Caco-2 (cell line): Measurements from ENCODE around the gene CEACAM18. TPM values are rescaled to one million over a fixed set of nuclear protein-coding genes. Genes with fewer than 3 reads are reported as not detected.
"Not testable (repeated sequence)": the region's sequence is repeated elsewhere in the genome, so short reads cannot be mapped to it uniquely, and the experiment has no call there.

Source experiments
- BruUV-seq: library from RNA; stranded (reverse); fragments of 400-500 nt; replicated peaks from 2 replicates; lab custom pipeline; 2021; lab: Mats Ljungman, UMichigan
- CTCF ChIA-PET: fragments of 300-600 bp; sonication (Branson Sonifier 250); formaldehyde crosslinking; loops from one replicate; lab custom pipeline; 2022; ENCODE audit warnings: antibody characterized with exemption; lab: Charles Lee
- POLR2A ChIA-PET: fragments of 300-600 bp; sonication (Branson Sonifier 250); formaldehyde crosslinking; loops from one replicate; lab custom pipeline; 2022; ENCODE audit warnings: antibody characterized with exemption; lab: Charles Lee
- DNase-seq, 2 experiments: peaks; one replicate each; pipeline versions ENCODE4 v3.0.0 to v3.0.0-alpha.2; 2020 to 2022
- H3K27me3 ChIP-seq: replicated peaks from 2 replicates; pipeline ENCODE4 v1.6.0; 2011; ENCODE audit warnings: low read length; ENCODE audit not compliant: control insufficient read depth, insufficient read depth
- H3K36me3 ChIP-seq: 2 replicates; pipeline ENCODE4 v1.5.1; 2011; ENCODE audit warnings: low read length; ENCODE audit not compliant: control insufficient read depth, insufficient read depth
- H3K4me1 ChIP-seq: fragments of 250-450 bp; sonication (Bioruptor Pico); 2 replicates; pipeline ENCODE4 v1.5.1; 2020; ENCODE audit warnings: mild to moderate bottlenecking
- H3K4me3 ChIP-seq: 2 replicates; pipeline ENCODE4 v1.5.1; 2011; ENCODE audit warnings: low read depth, mild to moderate bottlenecking, control low read depth, low read length
- H3K9me3 ChIP-seq: fragments of 250-450 bp; sonication (Bioruptor Pico); 2 replicates; pipeline ENCODE4 v1.5.1; 2020; ENCODE audit warnings: mild to moderate bottlenecking, moderate library complexity
- H3K27ac Mint-ChIP-seq: one replicate; pipeline ENCODE4 v1.8.0; 2022; ENCODE audit warnings: mixed read lengths; ENCODE audit not compliant: unreplicated experiment
- H3K27me3 Mint-ChIP-seq: one replicate; pipeline ENCODE4 v1.8.0; 2022; ENCODE audit warnings: mixed read lengths; ENCODE audit not compliant: insufficient read depth, unreplicated experiment
- H3K36me3 Mint-ChIP-seq: one replicate; pipeline ENCODE4 v1.8.0; 2022; ENCODE audit warnings: mild to moderate bottlenecking, mixed read lengths; ENCODE audit not compliant: insufficient read depth, unreplicated experiment
- H3K4me1 Mint-ChIP-seq: one replicate; pipeline ENCODE4 v1.8.0; 2022; ENCODE audit warnings: low read depth, mixed read lengths; ENCODE audit not compliant: unreplicated experiment
- H3K4me3 Mint-ChIP-seq: one replicate; pipeline ENCODE4 v1.8.0; 2022; ENCODE audit warnings: mild to moderate bottlenecking, moderate library complexity, mixed read lengths; ENCODE audit not compliant: unreplicated experiment
- H3K9me3 Mint-ChIP-seq: one replicate; pipeline ENCODE4 v1.8.0; 2022; ENCODE audit warnings: mixed read lengths; ENCODE audit not compliant: unreplicated experiment
- CTCF ChIP-seq, 2 experiments: fragments of 200-600 bp in 1 of 2; IDR thresholded peaks; 1 replicate in 1 of 2; 2 replicates in 1 of 2; pipeline versions ENCODE4 v1.5.1 to v1.8.0; 2011 to 2022; ENCODE audit warnings: antibody characterized with exemption in 1 of 2, control low read depth in 1 of 2, inconsistent platforms in 1 of 2, low read depth in 1 of 2, low read length in 1 of 2, mild to moderate bottlenecking in 1 of 2, moderate library complexity in 1 of 2; ENCODE audit not compliant: insufficient read depth in 1 of 2, severe bottlenecking in 1 of 2, unreplicated experiment in 1 of 2
- intact Hi-C: fragments of 100-400 bp; cut with micrococcal nuclease; formaldehyde crosslinking; loops from one replicate; pipeline ENCODE4 v1.10.0; 2022; ENCODE audit not compliant: unreplicated experiment
- total RNA-seq: library from RNA; stranded (reverse); gene quantifications from 2 replicates; pipeline ENCODE4 v1.2.3, GENCODE V29; 2022

CEACAM18 gene
- total RNA-seq, 1 experiment from 2014 or later = not detected

GRCh38 chr19:51440052-51440451 lies 38.3 kb upstream of the CEACAM18 start:
- peaks cover 16% of the 10 kb centered on the region for H3K27me3 Mint-ChIP-seq
- peaks cover 7% of the 10 kb centered on the region for H3K4me1 ChIP-seq

GRCh38 chr19:51440846-51441409 lies 37.4 kb upstream of the CEACAM18 start:
- CTCF ChIA-PET = interaction anchor here (0.8 kb wide), 1 partner anchor 216 kb away, joined by 3 read pairs; no protein-coding TSS in a partner anchor
- Mint-ChIP-seq H3K4me1 (no peaks in the 10 kb centered on the region), H3K4me3 (no peak overlapping the region), H3K27me3 (peaks cover 16% of the 10 kb centered on the region), H3K9me3 (no peaks in the 10 kb centered on the region), H3K27ac (no peak overlapping the region), H3K36me3 (no peaks in the 10 kb centered on the region)
- no peaks in the 10 kb centered on the region for H3K36me3 ChIP-seq
- H3K9me3 ChIP-seq = no peaks in the 10 kb centered on the region
- H3K4me3 ChIP-seq = no peak overlapping the region
- H3K4me1 ChIP-seq = peaks cover 7% of the 10 kb centered on the region
- intact Hi-C loops = no loop called here
- H3K27me3 ChIP-seq = no peaks in the 10 kb centered on the region
- POLR2A ChIA-PET = no interaction called here
- no TSS peak for BruUV-seq
- DNase-seq = no peak
- no peak for TF ChIP-seq CTCF (IDR thresholded peaks at IDR 0.05; ENCODE audit: insufficient read depth in 1 of 2, low read depth in 1 of 2, low read length in 1 of 2, severe bottlenecking in 1 of 2, unreplicated experiment in 1 of 2)

More at GRCh38 chr19:51440052-51440451, 38.3 kb upstream of the CEACAM18 start:
- CTCF ChIA-PET = no interaction called here
- no peaks in the 10 kb centered on the region for H3K9me3 Mint-ChIP-seq
- no peaks in the 10 kb centered on the region for H3K36me3 ChIP-seq
- H3K4me3 ChIP-seq = no peak overlapping the region
- BruUV-seq = no TSS peak
- no peaks in the 10 kb centered on the region for H3K9me3 ChIP-seq
- intact Hi-C loops = no loop called here
- POLR2A ChIA-PET = no interaction called here
- no peak overlapping the region for H3K27ac Mint-ChIP-seq
- H3K4me1 Mint-ChIP-seq = no peaks in the 10 kb centered on the region
- TF ChIP-seq CTCF (IDR thresholded peaks at IDR 0.05; ENCODE audit: insufficient read depth in 1 of 2, low read depth in 1 of 2, low read length in 1 of 2, severe bottlenecking in 1 of 2, unreplicated experiment in 1 of 2) = no peak
- no peak overlapping the region for H3K4me3 Mint-ChIP-seq
- no peak for DNase-seq
- H3K27me3 ChIP-seq = no peaks in the 10 kb centered on the region
- H3K36me3 Mint-ChIP-seq = no peaks in the 10 kb centered on the region

- Mint-ChIP-seq H3K27me3 (peaks cover 13% of the 10 kb centered on the region), H3K4me3 (no peak overlapping the region), H3K9me3 (no peaks in the 10 kb centered on the region), H3K27ac (no peak overlapping the region), H3K36me3 (no peaks in the 10 kb centered on the region), H3K4me1 (no peaks in the 10 kb centered on the region)
- TF ChIP-seq CTCF (IDR thresholded peaks at IDR 0.05; ENCODE audit: insufficient read depth in 1 of 2, low read depth in 1 of 2, low read length in 1 of 2, severe bottlenecking in 1 of 2, unreplicated experiment in 1 of 2) = no peak
- Histone ChIP-seq H3K9me3 (no peaks in the 10 kb centered on the region), H3K36me3 (no peaks in the 10 kb centered on the region), H3K4me3 (no peak overlapping the region), H3K4me1 (peaks cover 7% of the 10 kb centered on the region), H3K27me3 (no peaks in the 10 kb centered on the region)
- ChIA-PET POLR2A (no interaction called here), CTCF (interaction anchor here (0.8 kb wide), 1 partner anchor 215 kb away, joined by 3 read pairs; no protein-coding TSS in a partner anchor)
- no TSS peak for BruUV-seq
- intact Hi-C loops = no loop called here
- no peak for DNase-seq
Observed at GRCh38 chr19:51441410-51442390, 36.6 kb upstream of the CEACAM18 start.

GRCh38 chr19:51447510-51447909 lies 30.8 kb upstream of the CEACAM18 start:
- H3K36me3 ChIP-seq, H3K27me3 ChIP-seq, H3K27ac Mint-ChIP-seq, H3K9me3 ChIP-seq, H3K4me3 Mint-ChIP-seq, intact Hi-C loops, H3K36me3 Mint-ChIP-seq, H3K4me1 Mint-ChIP-seq, POLR2A ChIA-PET, CTCF ChIA-PET, H3K4me3 ChIP-seq, H3K9me3 Mint-ChIP-seq, DNase-seq, H3K4me1 ChIP-seq, BruUV-seq: not testable (repeated sequence)
- peaks cover 11% of the 10 kb centered on the region for H3K27me3 Mint-ChIP-seq
